Measurements from ENCODE around the gene PRIM2.
A peak's percentile ranks its signal among the peaks of the same experiment; 100 is the strongest.
"Not testable (repeated sequence)": the region's sequence is repeated elsewhere in the genome, so short reads cannot be mapped to it uniquely, and the experiment has no call there.

The PRIM2 gene

DNA sequence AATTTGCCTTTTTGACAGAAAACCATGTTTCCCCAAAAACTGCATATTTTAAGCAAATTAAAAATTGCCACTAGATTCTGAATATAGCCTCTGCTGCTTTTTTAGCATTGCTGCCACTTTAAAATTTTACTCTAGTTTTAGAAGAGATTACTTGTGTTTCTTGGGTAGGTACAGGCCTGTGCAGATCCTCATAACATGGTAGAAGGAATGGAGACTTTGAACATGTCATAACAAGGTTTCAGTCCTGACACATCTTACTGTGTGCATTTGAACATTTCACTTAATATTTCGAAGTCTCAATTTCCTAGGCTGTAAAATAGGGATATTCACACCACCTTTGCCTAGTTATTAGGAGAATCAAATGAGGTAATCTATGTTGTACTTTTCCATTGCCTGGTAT lies 259.6 kb downstream of the PRIM2 start:
- DNase-seq (ENCODE audit: low spot score); FAIRE-seq: not testable (repeated sequence)

DNA sequence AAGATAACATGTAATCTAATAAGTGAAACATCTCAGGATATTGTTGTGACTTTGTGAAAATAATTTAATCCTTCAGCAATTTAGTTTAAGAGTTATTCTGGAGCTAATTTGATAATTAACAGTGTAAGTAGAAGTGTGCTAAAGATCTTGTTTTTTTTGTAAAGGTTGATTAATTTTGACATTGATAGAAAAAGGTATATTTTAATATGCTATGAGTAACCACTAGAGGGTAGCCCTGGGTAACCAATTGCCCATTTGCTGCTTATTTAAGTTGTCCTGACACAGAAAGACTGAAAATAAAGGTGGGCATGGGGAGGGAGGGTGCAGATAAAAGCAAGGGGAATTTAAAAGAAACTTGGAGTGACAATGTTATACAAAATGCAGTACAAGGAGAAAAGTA lies 262.1 kb downstream of the PRIM2 start:
- peak; percentile 62 for FAIRE-seq
- DNase-seq (ENCODE audit: low spot score), result not testable (repeated sequence)

DNA sequence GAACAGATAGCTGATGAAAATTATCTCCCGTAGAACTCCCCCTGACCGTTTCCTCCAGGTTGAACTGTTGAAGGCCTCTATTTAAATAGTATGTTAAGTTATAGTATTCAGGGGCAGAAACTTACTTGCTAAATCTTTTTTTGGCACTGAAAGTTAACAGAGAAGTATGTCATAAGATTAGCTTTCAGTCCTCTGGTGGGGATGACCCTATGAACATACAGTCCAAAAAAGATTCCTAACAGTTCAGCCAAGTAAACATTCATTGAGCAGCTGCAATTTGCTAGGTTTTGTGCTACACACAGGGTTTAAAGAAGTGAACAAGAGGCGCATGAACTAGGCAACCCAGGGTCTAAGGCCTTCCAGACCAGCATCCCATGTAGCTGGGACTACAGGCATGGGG lies 264.2 kb downstream of the PRIM2 start:
- DNase-seq (ENCODE audit: low spot score); FAIRE-seq: not testable (repeated sequence)

DNA sequence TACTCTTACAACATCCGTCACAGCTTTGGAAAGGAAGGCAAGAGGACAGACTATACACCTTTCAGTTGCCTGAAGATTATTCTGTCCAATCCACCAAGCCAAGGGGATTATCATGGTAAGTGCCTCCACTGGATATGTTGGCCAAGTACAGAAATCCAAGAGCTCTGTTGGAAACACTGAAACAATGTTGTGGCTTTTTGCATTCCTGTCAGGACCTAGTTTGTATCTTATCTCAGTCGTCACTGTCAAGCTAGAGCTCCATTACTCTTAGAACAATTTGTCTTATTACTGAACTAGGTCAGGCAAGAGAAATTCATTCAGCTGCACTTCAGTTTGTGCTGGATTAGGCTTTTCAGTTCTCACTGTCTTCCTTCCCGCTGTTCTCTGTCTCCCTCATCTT lies 283.7 kb downstream of the PRIM2 start:
- not testable (repeated sequence) for FAIRE-seq

DNA sequence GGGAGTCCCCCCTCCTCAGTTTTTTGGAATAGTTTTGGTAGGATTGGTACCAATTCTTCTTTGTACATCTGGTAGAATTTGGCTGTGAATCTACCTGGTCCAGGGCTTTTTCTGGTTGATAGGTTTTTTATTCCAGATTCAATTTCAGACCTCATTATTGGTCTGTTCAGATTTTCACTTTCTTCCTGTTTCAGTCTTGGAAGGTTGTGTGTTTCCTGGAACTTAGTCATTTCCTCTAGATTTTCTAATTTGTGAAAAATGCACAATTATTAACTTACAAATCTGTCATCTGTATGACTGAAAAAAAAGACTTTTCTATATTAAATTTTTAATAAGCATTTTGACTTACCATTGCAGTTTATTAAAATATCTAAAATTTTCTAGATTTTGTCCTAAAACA lies 287.9 kb downstream of the PRIM2 start:
- not testable (repeated sequence) for FAIRE-seq; DNase-seq (ENCODE audit: low spot score)

More for the DNA sequence above, 283.7 kb downstream of the PRIM2 start:
- not testable (repeated sequence) for DNase-seq (ENCODE audit: low spot score)

DNA sequence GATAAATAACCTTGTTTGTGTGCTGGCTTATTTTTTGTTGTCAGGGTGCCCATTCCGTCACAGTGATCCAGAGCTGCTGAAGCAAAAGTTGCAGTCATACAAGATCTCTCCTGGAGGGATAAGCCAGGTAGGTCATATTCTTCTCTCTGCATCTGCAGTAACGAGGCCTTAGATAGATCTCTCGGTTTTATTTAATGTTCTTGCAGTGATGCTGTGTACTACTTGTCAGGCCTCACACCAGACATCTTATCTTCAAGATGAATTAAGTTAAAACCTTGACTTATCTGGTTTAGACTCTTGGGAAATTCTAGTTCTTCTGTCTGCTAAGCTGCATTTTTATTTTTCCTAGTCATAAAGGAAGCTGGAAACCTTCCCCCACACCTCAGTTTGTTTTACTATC lies 288.9 kb downstream of the PRIM2 start:
- FAIRE-seq; DNase-seq (ENCODE audit: low spot score): not testable (repeated sequence)

DNA sequence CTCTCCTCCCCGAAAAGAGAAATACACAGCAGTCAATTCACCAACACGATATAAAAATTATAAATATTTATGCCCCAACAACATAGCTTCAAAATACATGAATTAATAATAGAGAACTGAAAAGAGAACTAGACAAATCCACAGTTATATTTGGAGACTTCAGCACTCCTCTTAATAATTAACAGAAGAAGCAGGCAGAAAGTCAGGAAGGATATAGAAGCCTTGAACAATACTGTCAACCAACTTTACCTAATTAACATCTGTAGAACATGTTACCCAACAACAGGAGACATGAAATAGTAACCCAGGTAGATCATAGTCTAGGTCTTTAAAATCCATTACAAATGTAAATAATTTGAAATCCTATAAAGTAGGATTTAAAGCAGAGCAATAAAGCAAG lies 293.2 kb downstream of the PRIM2 start:
- FAIRE-seq, result not testable (repeated sequence)

DNA sequence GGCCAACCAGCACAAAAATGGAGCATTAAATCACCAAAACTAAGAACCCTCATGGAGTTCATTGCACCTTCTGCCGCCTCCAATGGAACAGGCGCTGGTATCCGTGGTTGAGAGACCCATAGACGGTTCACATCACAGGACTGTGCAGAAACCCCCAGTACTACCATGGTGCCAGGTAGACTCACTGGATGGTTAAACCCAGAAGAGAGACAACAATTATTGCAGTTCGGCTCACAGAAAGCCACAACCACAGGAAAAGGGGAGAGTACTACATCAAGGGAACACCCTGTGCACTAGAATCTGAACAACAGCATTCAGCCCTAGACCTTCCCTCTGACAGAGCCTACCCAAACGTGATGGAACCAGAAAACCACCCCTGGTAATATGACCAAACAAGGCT lies 301.5 kb downstream of the PRIM2 start:
- DNase-seq (ENCODE audit: low spot score); FAIRE-seq: not testable (repeated sequence)

More for the DNA sequence above, 293.2 kb downstream of the PRIM2 start:
- DNase-seq (ENCODE audit: low spot score), result not testable (repeated sequence)

DNA sequence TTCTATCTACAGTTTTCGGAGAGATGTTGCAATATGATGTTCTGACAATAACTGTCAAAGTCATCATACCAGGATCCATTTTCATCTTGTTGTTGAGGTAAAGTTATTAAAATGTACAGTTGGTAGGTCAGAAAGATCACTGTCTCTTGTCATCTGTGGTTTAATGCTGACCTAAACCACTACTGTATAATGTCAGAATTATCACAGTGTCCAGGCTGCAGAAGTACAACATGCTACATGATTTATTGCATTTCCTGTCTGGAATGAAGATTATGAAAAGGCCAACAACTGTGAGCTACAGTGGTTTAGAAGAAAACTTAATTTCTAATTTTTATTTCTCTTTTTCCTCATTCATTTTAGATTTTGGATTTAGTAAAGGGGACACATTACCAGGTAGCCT lies 314.3 kb downstream of the PRIM2 start:
- not testable (repeated sequence) for DNase-seq (ENCODE audit: low spot score); FAIRE-seq

DNA sequence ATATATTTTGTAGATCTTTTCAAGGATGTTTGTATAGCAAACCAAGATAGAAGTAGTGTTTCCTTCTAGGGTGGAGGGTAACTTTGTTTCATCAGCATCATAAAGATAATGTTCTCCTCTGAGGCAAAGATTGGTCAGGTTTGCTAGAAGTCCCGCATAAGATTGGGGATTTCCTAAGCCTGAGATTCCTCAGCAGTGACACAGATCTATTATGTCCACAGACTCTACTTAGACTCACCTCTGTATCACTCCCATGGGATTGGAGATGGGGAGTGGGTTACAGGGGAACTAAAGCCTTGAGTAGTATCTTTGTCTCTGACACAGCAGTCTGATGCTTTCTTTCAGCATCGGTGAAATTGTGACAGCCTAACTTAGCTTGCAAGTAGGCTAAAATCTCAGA lies 341.1 kb downstream of the PRIM2 start:
- peak; percentile 79 for FAIRE-seq
- not testable (repeated sequence) for DNase-seq (ENCODE audit: low spot score)

DNA sequence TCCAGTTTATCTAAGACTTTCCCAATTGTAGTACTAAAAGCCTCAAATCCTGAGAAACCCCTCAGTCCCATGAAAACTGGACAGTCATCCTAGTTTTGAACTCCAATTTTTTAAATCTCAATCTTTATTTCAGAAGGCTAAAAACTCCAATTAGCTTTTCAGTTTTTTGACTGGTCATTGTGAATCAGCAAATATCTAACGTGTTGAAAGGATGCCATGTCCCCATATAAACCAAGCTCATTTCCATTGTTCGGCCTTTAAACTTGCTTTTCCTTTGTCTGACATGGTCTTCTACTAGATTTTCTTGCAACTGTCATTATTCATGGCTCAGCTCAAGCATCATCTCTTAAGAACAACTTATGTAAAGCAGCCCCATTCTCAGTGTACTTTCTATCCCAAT lies 342.4 kb downstream of the PRIM2 start:
- not testable (repeated sequence) for DNase-seq (ENCODE audit: low spot score); FAIRE-seq

DNA sequence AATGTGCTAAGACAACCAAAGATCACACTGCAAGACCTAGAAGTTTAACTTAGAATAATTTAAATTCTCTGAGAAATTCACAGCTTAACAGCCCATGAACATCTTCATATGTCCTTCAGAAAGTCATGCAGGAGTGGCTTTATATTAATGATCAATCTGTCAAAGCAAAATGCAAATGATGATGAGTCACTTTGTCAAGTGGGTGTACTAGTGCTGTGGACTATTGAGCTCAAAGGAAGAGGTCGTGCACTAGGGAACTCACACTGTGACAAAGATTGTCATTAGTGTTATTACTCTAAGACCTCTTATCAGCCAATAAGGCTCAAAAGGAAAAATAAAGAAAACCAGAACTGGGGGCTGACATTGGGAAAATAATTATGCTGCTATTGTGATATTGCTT lies 343.5 kb downstream of the PRIM2 start:
- not testable (repeated sequence) for FAIRE-seq; DNase-seq (ENCODE audit: low spot score)

DNA sequence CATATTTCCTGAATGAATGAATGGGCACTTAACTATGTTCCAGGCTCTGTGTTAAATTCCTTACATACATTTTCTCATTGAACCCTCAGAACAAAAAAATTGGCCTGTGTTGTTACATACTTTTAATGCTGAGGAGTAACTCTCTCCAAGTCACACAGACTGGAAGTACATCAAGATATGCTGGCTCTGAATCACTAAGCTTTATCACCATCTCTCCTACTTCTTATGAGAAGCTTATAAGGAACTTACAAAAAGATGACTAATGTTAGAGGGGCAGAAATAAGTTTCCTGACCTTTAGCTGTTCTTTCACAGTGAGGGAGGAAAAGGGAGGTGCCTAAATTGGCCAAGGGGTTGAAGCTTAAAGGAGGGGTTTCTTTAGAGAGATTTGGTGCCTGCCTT lies 350.7 kb downstream of the PRIM2 start:
- not testable (repeated sequence) for FAIRE-seq; DNase-seq (ENCODE audit: low spot score)

DNA sequence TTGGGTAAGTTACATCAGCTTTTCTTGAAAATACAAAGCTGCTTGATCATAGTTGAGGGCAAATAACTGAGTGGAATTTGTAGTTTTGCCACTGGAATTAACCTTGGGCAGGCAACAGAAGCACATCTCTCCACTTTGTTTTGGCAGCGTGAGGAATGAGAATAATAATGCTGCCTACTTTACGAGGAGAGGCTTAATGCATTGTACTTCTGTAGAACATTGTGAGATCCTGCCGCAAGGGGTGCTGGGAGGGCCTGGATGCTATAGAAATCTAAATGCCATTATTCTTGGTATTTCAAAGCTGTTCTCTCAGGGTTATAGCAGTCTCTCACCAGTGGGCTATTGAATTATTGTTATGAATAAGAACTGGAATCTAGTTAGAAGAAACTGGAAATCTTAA lies 353.8 kb downstream of the PRIM2 start:
- not testable (repeated sequence) for FAIRE-seq; DNase-seq (ENCODE audit: low spot score)

DNA sequence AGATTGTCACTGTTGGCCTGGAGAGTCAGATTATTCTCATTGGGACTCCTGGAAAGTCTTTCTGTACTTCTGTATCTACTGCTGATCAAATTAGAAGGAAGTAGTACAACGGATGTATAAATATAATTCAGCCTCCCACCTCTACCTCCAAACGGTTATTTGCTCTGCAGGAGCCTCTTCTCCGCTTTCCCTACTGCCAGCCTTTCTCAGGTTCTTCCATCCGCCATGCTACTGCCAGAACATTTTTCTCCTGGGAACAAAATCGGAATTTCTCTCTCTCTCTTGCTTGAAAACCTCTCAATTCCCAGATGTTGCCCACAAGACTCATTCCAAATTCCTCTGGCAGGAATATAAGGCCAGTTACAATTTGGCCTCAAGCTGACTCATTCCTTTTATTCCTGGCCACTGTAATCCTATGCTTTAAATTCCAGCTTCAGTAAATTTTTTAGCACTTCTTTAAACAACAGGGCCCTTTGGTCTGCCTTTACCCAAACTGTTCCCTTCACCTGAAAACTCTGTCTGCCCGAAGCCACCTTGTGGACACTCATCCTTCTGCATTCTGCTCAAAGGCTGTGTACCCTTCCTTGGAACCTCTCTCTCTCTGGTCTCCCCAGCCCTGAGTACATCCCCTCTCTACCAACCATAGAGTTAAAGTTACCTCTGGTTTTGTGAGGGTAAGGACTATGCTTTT lies 354.7 kb downstream of the PRIM2 start:
- DNase-seq (ENCODE audit: low spot score), result peak; percentile 6

DNA sequence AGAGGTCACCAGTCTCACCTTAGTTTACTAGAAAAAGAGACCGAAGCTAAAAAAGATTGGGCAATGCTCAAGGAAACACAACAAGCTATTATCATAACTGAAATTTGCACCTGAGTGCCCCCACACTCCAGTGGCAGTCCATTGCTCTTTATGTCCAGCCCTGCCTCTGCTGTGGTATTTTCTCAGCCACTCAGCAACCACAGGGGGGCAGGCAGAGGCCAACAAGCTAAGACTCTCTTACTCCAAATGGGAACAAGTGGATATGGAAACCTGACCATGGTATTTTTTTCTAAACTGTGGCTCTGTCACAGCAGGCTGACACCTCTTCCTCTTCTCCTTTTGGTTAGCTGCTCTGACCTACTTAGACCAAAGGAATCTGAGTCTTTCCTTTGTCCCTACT lies 355.9 kb downstream of the PRIM2 start:
- DNase-seq (ENCODE audit: low spot score); FAIRE-seq: not testable (repeated sequence)

More for the DNA sequence above, 354.7 kb downstream of the PRIM2 start:
- FAIRE-seq, result not testable (repeated sequence)

DNA sequence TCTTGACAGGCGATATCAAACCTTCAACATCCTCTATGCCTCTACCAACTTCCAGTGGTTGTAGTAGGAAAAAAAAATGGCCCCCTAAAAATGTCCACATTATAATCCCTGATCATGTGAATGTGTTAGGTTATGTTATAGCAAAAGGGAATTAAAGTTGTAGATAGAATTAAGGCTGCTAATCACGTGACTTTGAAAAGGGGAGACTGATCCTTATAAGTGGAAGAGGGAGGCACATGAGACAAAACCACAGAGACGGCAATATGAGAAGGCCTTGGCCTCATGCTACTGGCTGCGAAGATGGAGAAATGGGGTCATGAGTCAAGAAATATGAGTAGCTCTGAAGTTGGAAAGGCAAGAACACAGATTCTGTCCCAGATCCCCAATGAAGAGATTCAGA lies 358.0 kb downstream of the PRIM2 start:
- not testable (repeated sequence) for DNase-seq (ENCODE audit: low spot score)
- FAIRE-seq, result peak; percentile 9

DNA sequence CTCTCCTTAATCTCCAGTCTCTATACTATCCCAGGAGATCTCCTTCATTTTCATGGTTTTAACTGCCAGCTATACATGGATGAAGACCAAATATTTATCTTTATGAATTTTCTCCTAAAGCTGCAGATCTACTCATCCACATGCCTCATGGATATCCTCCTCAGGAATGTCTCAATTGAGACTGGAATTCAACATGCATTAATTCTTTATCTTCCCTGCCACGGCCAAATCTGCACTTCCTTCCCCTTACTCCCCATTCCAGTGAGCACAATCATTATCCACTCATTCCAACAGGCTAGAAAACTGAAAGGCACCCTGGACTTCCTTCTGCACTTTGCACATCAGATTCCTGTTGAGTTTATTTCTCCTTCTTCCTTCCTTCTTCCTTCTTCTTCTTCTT lies 379.0 kb downstream of the PRIM2 start:
- not testable (repeated sequence) for DNase-seq (ENCODE audit: low spot score); FAIRE-seq

Measured in urothelium cell line (cell line).